Mucosa of descending colon (tissue), 3 donors: Measurements from ENCODE around the gene FLOT1. TPM values are rescaled to one million over a fixed set of nuclear protein-coding genes. Genes with fewer than 3 reads are reported as not detected.
"Not testable (repeated sequence)": the region's sequence is repeated elsewhere in the genome, so short reads cannot be mapped to it uniquely, and the experiment has no call there.

Source experiments
- ATAC-seq: fragments of 200-7000 bp; cut with Tn5 transposase; one replicate; pipeline ENCODE4 v1.9.1; 2020; ENCODE audit warnings: mild to moderate bottlenecking, moderate library complexity
- DNase-seq, 3 donors: peaks; one replicate each; pipeline ENCODE4 v3.0.0-alpha.2; 2020
- H3K36me3 ChIP-seq: fragments of 200-600 bp; one replicate; pipeline ENCODE4 v1.8.0; 2021; ENCODE audit warnings: low read depth, mild to moderate bottlenecking
- H3K4me1 ChIP-seq: fragments of 200-600 bp; one replicate; pipeline ENCODE4 v1.8.0; 2021; ENCODE audit warnings: low read depth, mild to moderate bottlenecking
- H3K4me3 ChIP-seq: fragments of 200-600 bp; one replicate; pipeline ENCODE4 v1.8.0; 2021; ENCODE audit warnings: mild to moderate bottlenecking
- H3K9me3 ChIP-seq: fragments of 200-600 bp; one replicate; pipeline ENCODE4 v1.8.0; 2021; ENCODE audit warnings: mild to moderate bottlenecking
- CTCF ChIP-seq: fragments of 200-600 bp; IDR thresholded peaks from one replicate; pipeline ENCODE4 v1.8.0; 2022; ENCODE audit warnings: antibody characterized with exemption, mild to moderate bottlenecking
- intact Hi-C, 2 donors: fragments of 100-400 bp; cut with DNase I in 1 of 2; cut with micrococcal nuclease in 1 of 2; formaldehyde crosslinking; loops; one replicate each; pipeline versions ENCODE4 v1.11.0 to v1.11.1; 2022; cut with DNase I, micrococcal nuclease
- total RNA-seq, 3 donors: library from RNA; stranded (reverse); fragmentation: NEBNext Ultra II Directional in 2 of 3; extraction: Animal tissue kit (Norgen Biotek cat#: 25700) in 2 of 3; gene quantifications; one replicate each; pipeline versions ENCODE4 v1.2.1 to v1.2.4, GENCODE V29; 2021 to 2023
- donor health status: DM: no; HTN: no; CAD: no; lungs with moderate emphysema.
- donor health status: DM: no; HTN: no; CAD: no.
- donor health status: DM: no; HTN: yes; CAD: no.

The FLOT1 gene
- total RNA-seq, 3 donors from 2014 or later = 133 to 175 (median 152) TPM

DNA sequence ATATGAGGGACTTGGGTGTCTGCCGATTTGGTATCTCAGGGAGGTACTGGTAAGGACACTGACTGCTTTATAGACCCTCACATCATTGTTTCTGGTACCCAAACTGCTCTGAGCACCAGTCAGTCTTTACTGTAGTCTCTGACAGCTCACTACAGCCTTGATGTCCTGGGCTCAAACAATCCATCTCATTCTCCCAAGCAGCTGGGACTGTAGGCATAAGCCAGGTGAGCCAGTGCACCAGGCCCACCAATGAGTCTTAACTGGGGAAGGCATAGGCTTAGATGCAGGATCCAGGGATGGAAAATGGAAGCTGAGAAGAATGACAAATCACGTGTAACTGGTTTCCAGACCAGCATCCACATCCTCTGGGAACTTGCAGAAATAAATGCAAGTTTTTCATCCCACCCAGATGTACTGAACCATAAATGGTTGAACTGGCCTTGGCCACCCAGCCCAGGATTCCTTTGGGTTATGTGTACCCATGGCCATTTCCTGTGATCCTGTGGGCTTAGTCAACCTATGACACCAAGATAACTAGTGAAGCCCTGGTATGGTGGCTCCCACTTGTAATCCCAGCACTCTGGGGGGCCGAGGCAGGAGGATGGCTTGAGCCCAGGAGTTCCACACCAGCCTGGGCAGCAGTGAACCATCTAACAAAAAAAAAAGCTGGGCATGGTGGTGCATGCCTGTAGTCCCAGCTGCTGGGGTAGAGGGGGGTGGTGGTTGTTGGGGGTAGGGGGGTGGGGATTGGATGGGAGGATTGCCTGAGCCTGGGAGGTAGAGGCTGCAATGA is 16.6 kb downstream of the FLOT1 start:
- Histone ChIP-seq H3K4me1 (peaks cover 10% of the 10 kb centered on the region), H3K4me3 (no peak overlapping the region), H3K9me3 (no peaks in the 10 kb centered on the region), H3K36me3 (peaks cover 4% of the 10 kb centered on the region)
- DNase-seq (no peak), ATAC-seq (no peak)
- intact Hi-C loops = no loop called here
- TF ChIP-seq CTCF = no peak

- intact Hi-C loops = no loop called here
- Histone ChIP-seq H3K4me3 (no peak overlapping the region), H3K36me3 (peaks cover 4% of the 10 kb centered on the region), H3K9me3 (no peaks in the 10 kb centered on the region), H3K4me1 (peaks cover 10% of the 10 kb centered on the region)
- TF ChIP-seq CTCF = no peak
- ATAC-seq (no peak), DNase-seq (no peak)
Observed at GRCh38 chr6:30724906-30725667, 17.4 kb downstream of the FLOT1 start.

- peaks cover 14% of the 10 kb centered on the region for H3K4me1 ChIP-seq
- H3K4me3 ChIP-seq, H3K9me3 ChIP-seq, ATAC-seq, H3K36me3 ChIP-seq: not testable (repeated sequence)
- intact Hi-C loops = loop anchor here (2.0 kb wide), 2 partner anchors 43 to 45 kb away; no protein-coding TSS in a partner anchor
- DNase-seq = peak in 1 of 3 donors; percentile 48
Observed at GRCh38 chr6:30723843-30724741, 18.4 kb downstream of the FLOT1 start.

- H3K4me3 ChIP-seq, H3K9me3 ChIP-seq, H3K36me3 ChIP-seq, ATAC-seq: not testable (repeated sequence)
- DNase-seq = peak in 1 of 3 donors; percentile 42
- intact Hi-C loops = loop anchor here (2.0 kb wide), 2 partner anchors 42 to 44 kb away; no protein-coding TSS in a partner anchor
- peaks cover 21% of the 10 kb centered on the region for H3K4me1 ChIP-seq
Observed at GRCh38 chr6:30723159-30723842, 19.2 kb downstream of the FLOT1 start.

- Histone ChIP-seq H3K36me3 (peaks cover 4% of the 10 kb centered on the region), H3K4me3 (no peak overlapping the region), H3K9me3 (no peaks in the 10 kb centered on the region), H3K4me1 (peaks cover 26% of the 10 kb centered on the region)
- TF ChIP-seq CTCF = peak; percentile 92
- intact Hi-C loops = loop anchor here (2.0 kb wide), 2 partner anchors 42 to 44 kb away; no protein-coding TSS in a partner anchor
- ATAC-seq (peak; percentile 39), DNase-seq (peak; percentile 86 to 92 (median 91))
Observed at GRCh38 chr6:30722280-30723112, 20.0 kb downstream of the FLOT1 start.

GRCh38 chr6:30722025-30722279 is 20.5 kb downstream of the FLOT1 start:
- not testable (repeated sequence) for H3K9me3 ChIP-seq, H3K4me3 ChIP-seq, H3K36me3 ChIP-seq, ATAC-seq
- peaks cover 26% of the 10 kb centered on the region for H3K4me1 ChIP-seq
- intact Hi-C loops = loop anchor here (2.0 kb wide), 2 partner anchors 41 to 43 kb away; no protein-coding TSS in a partner anchor
- peak in 2 of 3 donors; percentile 52 to 73 for DNase-seq
